Activated CD4-positive, CD25-positive, alpha-beta regulatory T cell treated with anti-CD3 and anti-CD28 coated beads, Interleukin-2, amount 50 U/mL, for 16 hours (primary cell): ENCODE results near the gene LRRC37A3.
"Not testable (repeated sequence)": the region's sequence is repeated elsewhere in the genome, so short reads cannot be mapped to it uniquely, and the experiment has no call there.

ENCODE experiments used
- DNase-seq: peaks from one replicate; pipeline ENCODE4 v3.0.0-alpha.2; 2020; ENCODE audit warnings: low read depth, low spot score

The LRRC37A3 gene

GRCh38 chr17:64834060-64834459 is 85.2 kb downstream of the LRRC37A3 start:
- not testable (repeated sequence) for DNase-seq

DNA sequence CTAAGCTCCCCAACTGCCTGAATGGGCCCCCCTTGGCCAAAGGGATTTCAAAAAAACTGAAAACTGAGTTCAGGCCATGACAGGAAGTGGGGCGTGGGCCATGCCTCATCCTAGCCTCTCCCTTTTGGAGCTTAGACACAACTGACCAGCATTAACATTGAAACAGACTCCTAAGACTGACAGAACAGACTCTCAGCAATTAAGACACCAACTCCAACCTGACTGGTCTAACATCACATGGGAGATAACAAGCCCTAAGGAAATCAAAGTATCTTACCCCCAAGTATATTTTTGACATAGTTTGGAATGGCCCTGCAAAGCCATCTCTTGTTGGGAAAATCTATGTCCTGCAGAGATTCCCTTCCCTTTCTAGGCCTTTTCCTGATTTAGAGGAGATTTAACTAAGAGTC is 88.6 kb downstream of the LRRC37A3 start:
- not testable (repeated sequence) for DNase-seq

GRCh38 chr17:64829824-64830630 is 89.3 kb downstream of the LRRC37A3 start:
- not testable (repeated sequence) for DNase-seq

DNA sequence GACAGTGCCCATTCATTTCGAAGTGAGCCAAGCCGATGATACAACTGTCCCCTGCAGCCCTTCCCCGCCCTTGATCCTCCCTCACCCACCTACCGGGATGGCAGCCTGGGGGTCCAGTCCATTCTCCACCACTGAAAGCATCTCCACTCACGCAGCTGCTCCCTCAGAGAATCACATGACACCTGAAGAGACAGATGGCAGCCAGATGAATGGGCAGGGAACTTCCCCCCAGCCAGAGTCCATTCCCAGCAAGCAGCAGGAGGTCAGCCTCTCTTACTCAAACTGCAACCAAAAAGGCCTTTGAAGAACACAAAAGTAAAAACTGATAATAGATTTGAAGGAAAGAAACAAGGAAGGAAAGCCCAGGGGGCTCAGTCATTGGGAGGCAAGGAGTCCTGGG is 90.2 kb downstream of the LRRC37A3 start:
- DNase-seq, result not testable (repeated sequence)

DNA sequence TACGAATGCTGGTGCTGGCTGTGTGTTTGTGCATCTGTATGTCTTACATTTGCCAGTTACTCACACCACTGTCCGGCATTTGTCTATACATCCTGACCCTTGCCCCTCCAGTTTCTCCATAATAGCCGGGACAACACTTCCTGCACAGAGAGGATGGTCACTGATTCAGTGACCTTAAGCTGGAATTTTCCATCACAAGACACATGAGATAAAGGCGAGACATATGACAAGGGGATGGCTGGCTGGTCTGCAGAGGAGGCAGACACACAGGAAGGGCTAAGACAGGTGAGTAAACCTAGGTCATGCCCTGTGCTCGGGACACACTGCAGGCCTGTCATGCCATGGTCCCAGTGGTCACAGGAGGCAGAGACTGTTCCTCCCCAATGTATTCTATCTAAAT is 100.4 kb downstream of the LRRC37A3 start:
- DNase-seq, result not testable (repeated sequence)

DNA sequence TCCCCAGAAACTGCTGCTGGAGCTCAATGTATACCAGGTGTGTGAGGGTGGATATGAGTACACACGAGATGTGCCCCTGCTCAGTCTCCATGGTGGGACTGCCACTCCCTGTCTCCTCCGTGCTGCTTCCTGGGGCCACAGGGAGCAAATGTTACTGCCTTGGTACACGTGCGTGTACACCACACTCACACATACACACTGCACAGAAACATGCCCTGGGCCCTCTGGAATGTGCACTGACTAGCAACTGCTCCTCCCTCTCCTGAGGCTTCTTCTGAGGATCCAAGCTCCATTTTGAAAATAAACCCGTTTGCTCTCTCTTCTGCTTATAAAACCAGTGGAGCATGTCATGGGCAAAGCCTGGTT is 103.5 kb downstream of the LRRC37A3 start:
- not testable (repeated sequence) for DNase-seq

DNA sequence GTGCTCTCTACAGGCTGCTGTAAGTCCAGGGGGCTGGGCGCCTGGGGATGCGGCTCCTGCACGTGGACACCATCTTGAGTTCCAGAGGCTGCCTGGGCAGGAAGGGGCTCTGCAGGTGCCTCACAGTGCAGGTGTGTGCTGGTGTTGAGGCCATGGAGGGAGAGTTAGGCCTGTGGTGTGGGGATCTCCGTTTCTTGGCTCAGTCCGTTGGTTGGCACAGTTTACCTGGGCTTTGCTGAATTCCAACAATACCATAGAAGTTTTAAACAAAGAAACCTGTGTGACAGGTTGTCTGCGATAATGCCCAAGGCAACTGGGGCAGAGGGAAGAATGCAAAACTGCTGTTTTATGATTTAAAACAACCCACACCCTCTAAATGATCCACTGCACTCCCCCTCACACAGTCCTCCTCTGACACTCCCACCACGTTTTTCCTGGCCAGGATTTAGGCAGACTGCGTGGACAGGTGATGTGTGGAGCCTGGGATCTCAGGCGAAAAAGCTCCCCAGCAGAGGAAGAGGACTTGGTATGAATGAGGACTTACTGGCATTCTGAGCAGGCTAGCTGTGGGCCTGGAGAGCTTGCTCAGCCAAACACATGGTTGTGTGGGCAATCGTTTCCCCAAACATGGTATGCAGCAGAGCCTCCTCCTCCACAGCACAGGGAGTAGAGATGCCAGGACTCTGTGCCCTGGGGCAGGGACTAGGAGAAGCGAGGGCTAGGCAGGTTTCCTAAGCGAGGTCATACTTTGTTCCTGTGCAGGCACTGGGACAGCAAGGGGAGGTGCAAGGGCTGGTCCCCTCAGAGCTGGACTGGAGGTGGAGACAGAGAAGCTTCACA is 104.1 kb downstream of the LRRC37A3 start:
- not testable (repeated sequence) for DNase-seq

DNA sequence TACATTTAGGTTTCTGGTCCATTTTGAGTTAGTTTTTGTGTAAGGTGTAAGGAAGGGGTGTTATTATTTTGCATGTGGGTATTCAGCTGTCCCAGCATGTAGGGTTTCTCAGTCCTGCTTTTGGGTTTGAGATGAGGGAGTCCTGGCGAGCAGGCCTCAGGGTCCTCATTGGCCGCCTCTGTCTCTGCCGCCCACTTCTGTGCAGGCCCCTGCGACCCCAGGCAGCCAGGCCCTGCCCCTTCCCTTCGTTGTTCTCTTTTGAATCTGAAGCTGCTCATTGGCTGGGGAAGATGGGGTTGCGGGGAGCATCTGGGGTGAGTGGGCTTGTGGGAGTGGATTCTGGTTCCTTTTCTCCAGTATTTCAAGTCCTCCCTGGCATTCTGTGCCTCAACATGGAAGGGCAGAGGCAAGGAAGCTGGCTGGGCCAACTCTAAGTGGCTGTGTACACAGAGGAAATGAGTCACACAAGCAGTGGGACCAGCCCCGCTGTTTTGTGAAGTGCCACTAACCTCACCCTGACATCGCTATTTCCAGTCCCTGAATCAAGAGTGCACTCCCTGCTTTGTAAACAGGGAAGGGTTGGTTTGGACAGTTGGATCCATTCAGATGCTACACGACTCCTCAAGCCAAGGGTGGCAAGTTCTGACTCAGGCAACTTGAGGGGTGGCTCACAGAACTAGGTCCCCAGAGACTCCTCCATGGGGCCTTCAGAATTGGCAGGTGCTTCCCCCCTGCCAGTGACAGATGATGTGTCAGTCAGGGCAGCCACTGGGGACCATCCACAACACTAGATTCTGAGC is 110.9 kb downstream of the LRRC37A3 start:
- not testable (repeated sequence) for DNase-seq
